Fibroblast of pulmonary artery (primary cell): ENCODE data around the gene SEMA3D.

ENCODE experiments used
- DNase-seq: peaks from one replicate; pipeline ENCODE4 v3.0.0-alpha.2; 2010; ENCODE audit warnings: low read depth
- H3K4me3 ChIP-seq: replicated peaks from 2 replicates; pipeline ENCODE4 v1.5.1; 2011; ENCODE audit warnings: low read depth, mild to moderate bottlenecking, control low read depth, low read length, moderate library complexity
- CTCF ChIP-seq: IDR thresholded peaks from 2 replicates; pipeline ENCODE4 v1.5.1; 2011; ENCODE audit warnings: mild to moderate bottlenecking, control low read depth, low read length, inconsistent platforms; ENCODE audit errors: missing control alignments

The SEMA3D gene

GRCh38 chr7:85055196-85055595 lies 131.7 kb downstream of the SEMA3D start:
- no peak for TF ChIP-seq CTCF
- no peak for DNase-seq
- H3K4me3 ChIP-seq = no peak overlapping the region

- no peak for DNase-seq
- H3K4me3 ChIP-seq = no peak overlapping the region
- TF ChIP-seq CTCF = no peak
Observed at GRCh38 chr7:85054306-85054705, 132.6 kb downstream of the SEMA3D start.

GRCh38 chr7:85052894-85053293 lies 134.0 kb downstream of the SEMA3D start:
- no peak for DNase-seq
- no peak overlapping the region for H3K4me3 ChIP-seq
- TF ChIP-seq CTCF = no peak

GRCh38 chr7:85052056-85052737 lies 134.7 kb downstream of the SEMA3D start:
- no peak for TF ChIP-seq CTCF
- H3K4me3 ChIP-seq = no peak overlapping the region
- DNase-seq = no peak

- no peak overlapping the region for H3K4me3 ChIP-seq
- no peak for TF ChIP-seq CTCF
- DNase-seq = no peak
Observed at GRCh38 chr7:85046534-85046933, 140.3 kb downstream of the SEMA3D start.

GRCh38 chr7:85041605-85042216 lies 145.1 kb downstream of the SEMA3D start:
- no peak overlapping the region for H3K4me3 ChIP-seq
- TF ChIP-seq CTCF = peak; percentile 80
- DNase-seq = peak; percentile 85

GRCh38 chr7:85039196-85039923 lies 147.5 kb downstream of the SEMA3D start:
- H3K4me3 ChIP-seq = no peak overlapping the region
- no peak for TF ChIP-seq CTCF
- DNase-seq = no peak
